ENCODE data around the gene ZNF496.

The ZNF496 gene

DNA sequence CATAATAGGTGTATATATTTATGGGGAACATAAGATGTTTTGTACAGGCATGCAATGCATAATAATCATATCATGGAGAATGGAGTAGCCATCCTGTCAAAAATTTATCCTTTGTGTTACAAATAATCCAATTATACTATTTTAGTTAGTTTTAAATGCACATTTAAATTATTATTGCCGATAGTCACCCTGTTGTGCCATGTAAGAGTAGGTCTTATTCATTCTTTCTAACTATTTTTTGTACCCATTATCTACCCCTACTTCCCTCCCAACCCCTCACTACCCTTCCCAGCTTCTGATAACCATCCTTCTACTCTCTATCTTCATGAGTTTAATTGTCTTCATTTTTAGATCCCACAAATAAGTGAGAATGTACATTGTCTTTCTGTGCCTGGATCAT is 84.1 kb downstream of the ZNF496 start:
- Histone ChIP-seq H3K27me3 (replicated peaks) (no peaks in the 10 kb centered on the region), H3K27ac (no peak overlapping the region), H3K36me3 (replicated peaks) (no peaks in the 10 kb centered on the region), H3K4me3 (ENCODE audit: low read depth, low read length) (no peak overlapping the region)
- in situ Hi-C loops (cut with HindIII; ENCODE audit: low pct_ligation_motif_present, low sequenced_read_pairs) = no loop called here
- TF ChIP-seq, protein P1, sequence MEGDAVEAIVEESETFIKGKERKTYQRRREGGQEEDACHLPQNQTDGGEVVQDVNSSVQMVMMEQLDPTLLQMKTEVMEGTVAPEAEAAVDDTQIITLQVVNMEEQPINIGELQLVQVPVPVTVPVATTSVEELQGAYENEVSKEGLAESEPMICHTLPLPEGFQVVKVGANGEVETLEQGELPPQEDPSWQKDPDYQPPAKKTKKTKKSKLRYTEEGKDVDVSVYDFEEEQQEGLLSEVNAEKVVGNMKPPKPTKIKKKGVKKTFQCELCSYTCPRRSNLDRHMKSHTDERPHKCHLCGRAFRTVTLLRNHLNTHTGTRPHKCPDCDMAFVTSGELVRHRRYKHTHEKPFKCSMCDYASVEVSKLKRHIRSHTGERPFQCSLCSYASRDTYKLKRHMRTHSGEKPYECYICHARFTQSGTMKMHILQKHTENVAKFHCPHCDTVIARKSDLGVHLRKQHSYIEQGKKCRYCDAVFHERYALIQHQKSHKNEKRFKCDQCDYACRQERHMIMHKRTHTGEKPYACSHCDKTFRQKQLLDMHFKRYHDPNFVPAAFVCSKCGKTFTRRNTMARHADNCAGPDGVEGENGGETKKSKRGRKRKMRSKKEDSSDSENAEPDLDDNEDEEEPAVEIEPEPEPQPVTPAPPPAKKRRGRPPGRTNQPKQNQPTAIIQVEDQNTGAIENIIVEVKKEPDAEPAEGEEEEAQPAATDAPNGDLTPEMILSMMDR (IDR thresholded peaks at IDR 0.05; ENCODE audit: low read depth, low read length, missing control alignments) = no peak
- no peak for DNase-seq

Measured in brain microvascular endothelial cell (primary cell).